Measurements from ENCODE around the gene SUPT6H. TPM values are rescaled to one million over a fixed set of nuclear protein-coding genes. Genes with fewer than 3 reads are reported as not detected.

The SUPT6H gene
- polyA plus RNA-seq, 1 donor from 2014 or later, result 19.0 TPM

GRCh38 chr17:28665994-28666393 lies 4.0 kb downstream of the SUPT6H start:
- Histone ChIP-seq H3K27ac (ENCODE audit: low read length) (no peak overlapping the region), H3K9me3 (ENCODE audit: low read length) (no peaks in the 10 kb centered on the region), H3F3A (ENCODE audit: insufficient read depth, low read length, poor library complexity, severe bottlenecking) (no peaks in the 10 kb centered on the region), H4K20me1 (ENCODE audit: insufficient read depth) (peaks cover 4% of the 10 kb centered on the region), H3K27me3 (ENCODE audit: insufficient read depth, low read depth, low read length) (no peaks in the 10 kb centered on the region), H3K36me3 (ENCODE audit: insufficient read depth, low read length) (peaks cover 7% of the 10 kb centered on the region), H3K4me3 (ENCODE audit: low read length) (no peak overlapping the region), H3K79me2 (replicated peaks; ENCODE audit: insufficient read depth, low read length) (peaks cover 62% of the 10 kb centered on the region), H3K4me2 (ENCODE audit: low read length) (no peak overlapping the region), H3K9me2 (ENCODE audit: insufficient read depth, low read length) (no peaks in the 10 kb centered on the region), H2AFZ (ENCODE audit: low read depth, low read length) (no peak overlapping the region), H3K9ac (ENCODE audit: low read length) (no peak overlapping the region)
- TF ChIP-seq EP300 (conservative IDR thresholded peaks at IDR 0.05; ENCODE audit: poor library complexity, severe bottlenecking) (no peak), MXI1 (conservative IDR thresholded peaks at IDR 0.05; ENCODE audit: poor library complexity, severe bottlenecking) (no peak), REST (IDR thresholded peaks at IDR 0.05; ENCODE audit: borderline replicate concordance) (no peak), SMC3 (conservative IDR thresholded peaks at IDR 0.05; ENCODE audit: poor library complexity) (no peak), CTCF (IDR thresholded peaks at IDR 0.05; ENCODE audit: poor library complexity, severe bottlenecking) (no peak), EZH2 (IDR thresholded peaks at IDR 0.05; ENCODE audit: borderline replicate concordance, insufficient read depth, low read length, poor library complexity, severe bottlenecking) (no peak), POLR2AphosphoS5 (IDR thresholded peaks at IDR 0.05) (no peak), TAF1 (IDR thresholded peaks at IDR 0.05; ENCODE audit: low read depth) (no peak), RAD21 (conservative IDR thresholded peaks at IDR 0.05) (no peak)

GRCh38 chr17:28667870-28668269 lies 5.9 kb downstream of the SUPT6H start:
- H3K9me3 ChIP-seq (ENCODE audit: low read length), result no peaks in the 10 kb centered on the region
- peaks cover 11% of the 10 kb centered on the region for H3K36me3 ChIP-seq (ENCODE audit: insufficient read depth, low read length)
- no peak overlapping the region for H3K27ac ChIP-seq (ENCODE audit: low read length)
- H3F3A ChIP-seq (ENCODE audit: insufficient read depth, low read length, poor library complexity, severe bottlenecking), result no peaks in the 10 kb centered on the region
- H3K4me2 ChIP-seq (ENCODE audit: low read length), result no peak overlapping the region
- peaks cover 46% of the 10 kb centered on the region for H3K79me2 ChIP-seq (replicated peaks; ENCODE audit: insufficient read depth, low read length)
- H3K9me2 ChIP-seq (ENCODE audit: insufficient read depth, low read length), result no peaks in the 10 kb centered on the region
- no peaks in the 10 kb centered on the region for H3K27me3 ChIP-seq (ENCODE audit: insufficient read depth, low read depth, low read length)
- TF ChIP-seq REST (IDR thresholded peaks at IDR 0.05; ENCODE audit: borderline replicate concordance), result no peak
- TF ChIP-seq RAD21 (conservative IDR thresholded peaks at IDR 0.05), result no peak
- TF ChIP-seq EP300 (conservative IDR thresholded peaks at IDR 0.05; ENCODE audit: poor library complexity, severe bottlenecking), result no peak
- TF ChIP-seq CTCF (IDR thresholded peaks at IDR 0.05; ENCODE audit: poor library complexity, severe bottlenecking), result no peak
- TF ChIP-seq EZH2 (IDR thresholded peaks at IDR 0.05; ENCODE audit: borderline replicate concordance, insufficient read depth, low read length, poor library complexity, severe bottlenecking), result no peak
- TF ChIP-seq SMC3 (conservative IDR thresholded peaks at IDR 0.05; ENCODE audit: poor library complexity), result no peak
- TF ChIP-seq TAF1 (IDR thresholded peaks at IDR 0.05; ENCODE audit: low read depth), result no peak
- TF ChIP-seq MXI1 (conservative IDR thresholded peaks at IDR 0.05; ENCODE audit: poor library complexity, severe bottlenecking), result no peak
- TF ChIP-seq POLR2AphosphoS5 (IDR thresholded peaks at IDR 0.05), result no peak
- H3K4me3 ChIP-seq (ENCODE audit: low read length), result no peak overlapping the region
- peaks cover 4% of the 10 kb centered on the region for H4K20me1 ChIP-seq (ENCODE audit: insufficient read depth)
- H2AFZ ChIP-seq (ENCODE audit: low read depth, low read length), result no peak overlapping the region
- no peak overlapping the region for H3K9ac ChIP-seq (ENCODE audit: low read length)
